Lower leg skin (tissue), 4 donors: ENCODE results near the gene AFF1. TPM values are rescaled to one million over a fixed set of nuclear protein-coding genes. Genes with fewer than 3 reads are reported as not detected.

ENCODE experiments used
- DNase-seq, 2 donors: peaks; one replicate each; pipeline ENCODE4 v3.0.0-alpha.2; 2019; ENCODE audit warnings: low spot score in 2 of 2
- H3K4me3 ChIP-seq: fragments of 200-600 bp; sonication (generic); 2 replicates; pipeline ENCODE4 v1.5.1; 2017; ENCODE audit warnings: mild to moderate bottlenecking, low read depth; ENCODE audit not compliant: poor library complexity, severe bottlenecking
- POLR2A ChIP-seq, 2 donors: fragments of 450-650 bp; IDR thresholded peaks; one replicate each; pipeline ENCODE4 v1.6.1; 2016 to 2017; ENCODE audit warnings: antibody characterized with exemption in 2 of 2, mild to moderate bottlenecking in 1 of 2, moderate library complexity in 1 of 2
- WGBS, 2 donors: methylation state at CpG; one replicate each; pipeline ENCODE4 v1.1.5; 2018; 5-methylcytosine and 5-hydroxymethylcytosine counted together
- intact Hi-C: fragments of 100-400 bp; cut with DNase I; formaldehyde crosslinking; loops from one replicate; pipeline ENCODE4 v1.15.0; 2023; ENCODE audit warnings: low total_unique reads
- total RNA-seq, 4 donors: library from RNA; depleted of rRNA; stranded (reverse); fragments of >200 nt; gene quantifications; one replicate each; pipeline ENCODE4 v1.1.0, GENCODE V29; 2016
- TF ChIP-seq, protein P1 (sequence below), 3 donors: fragments of 450-650 bp; IDR thresholded peaks; one replicate each; pipeline ENCODE4 v1.5.1; 2016; ENCODE audit warnings: antibody characterized with exemption in 3 of 3, mild to moderate bottlenecking in 3 of 3, moderate library complexity in 2 of 3

The AFF1 gene
- total RNA-seq, 4 donors from 2014 or later: 58.1 to 107 (median 71.2) TPM

DNA sequence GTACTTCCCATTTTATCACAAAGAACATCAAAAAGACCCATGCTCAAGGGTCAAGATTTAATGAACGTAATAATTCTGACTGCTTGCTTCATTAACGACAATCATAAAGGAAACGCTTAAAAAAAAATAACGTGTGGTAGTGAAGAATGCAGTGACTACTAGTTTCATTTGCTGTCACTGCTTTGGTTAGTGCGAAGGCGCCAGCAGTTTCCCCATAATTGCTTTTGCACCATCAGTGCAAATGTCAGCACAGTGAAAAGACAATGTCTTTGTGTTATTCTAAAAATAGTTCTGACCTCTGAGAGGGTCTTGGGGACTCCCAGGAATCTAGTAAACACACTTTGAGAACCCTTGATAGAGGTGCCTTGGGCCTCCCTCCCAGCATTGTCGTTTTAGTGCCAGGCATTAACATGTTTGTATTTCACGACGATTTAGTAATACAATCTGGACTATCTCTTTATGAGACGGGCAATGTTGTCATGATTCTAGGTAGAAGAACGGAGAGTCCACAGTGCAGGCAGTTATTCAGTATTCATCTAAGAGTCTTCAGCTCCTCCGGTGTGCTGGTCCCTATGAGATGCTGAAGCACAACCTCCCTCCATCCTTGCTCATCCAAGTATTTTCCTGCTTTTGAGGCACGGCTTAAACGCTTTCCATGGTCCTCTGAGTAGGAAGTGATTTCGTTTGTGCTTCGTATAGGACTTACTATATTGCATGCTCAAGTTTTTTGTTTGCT is 71.0 kb downstream of the AFF1 start:
- intact Hi-C loops: loop anchor here (5.0 kb wide), 1 partner anchor 69 kb away; the partner anchor contains the start of gene AFF1
- no peak for DNase-seq
- H3K4me3 ChIP-seq: peak overlapping the region; percentile 93
- TF ChIP-seq POLR2A (IDR thresholded peaks at IDR 0.05): no peak
- TF ChIP-seq, protein P1, sequence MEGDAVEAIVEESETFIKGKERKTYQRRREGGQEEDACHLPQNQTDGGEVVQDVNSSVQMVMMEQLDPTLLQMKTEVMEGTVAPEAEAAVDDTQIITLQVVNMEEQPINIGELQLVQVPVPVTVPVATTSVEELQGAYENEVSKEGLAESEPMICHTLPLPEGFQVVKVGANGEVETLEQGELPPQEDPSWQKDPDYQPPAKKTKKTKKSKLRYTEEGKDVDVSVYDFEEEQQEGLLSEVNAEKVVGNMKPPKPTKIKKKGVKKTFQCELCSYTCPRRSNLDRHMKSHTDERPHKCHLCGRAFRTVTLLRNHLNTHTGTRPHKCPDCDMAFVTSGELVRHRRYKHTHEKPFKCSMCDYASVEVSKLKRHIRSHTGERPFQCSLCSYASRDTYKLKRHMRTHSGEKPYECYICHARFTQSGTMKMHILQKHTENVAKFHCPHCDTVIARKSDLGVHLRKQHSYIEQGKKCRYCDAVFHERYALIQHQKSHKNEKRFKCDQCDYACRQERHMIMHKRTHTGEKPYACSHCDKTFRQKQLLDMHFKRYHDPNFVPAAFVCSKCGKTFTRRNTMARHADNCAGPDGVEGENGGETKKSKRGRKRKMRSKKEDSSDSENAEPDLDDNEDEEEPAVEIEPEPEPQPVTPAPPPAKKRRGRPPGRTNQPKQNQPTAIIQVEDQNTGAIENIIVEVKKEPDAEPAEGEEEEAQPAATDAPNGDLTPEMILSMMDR (IDR thresholded peaks at IDR 0.05): no peak
- 12 to 16% methylated on average over 16 of the region's 16 CpGs for WGBS, 2 donors

DNA sequence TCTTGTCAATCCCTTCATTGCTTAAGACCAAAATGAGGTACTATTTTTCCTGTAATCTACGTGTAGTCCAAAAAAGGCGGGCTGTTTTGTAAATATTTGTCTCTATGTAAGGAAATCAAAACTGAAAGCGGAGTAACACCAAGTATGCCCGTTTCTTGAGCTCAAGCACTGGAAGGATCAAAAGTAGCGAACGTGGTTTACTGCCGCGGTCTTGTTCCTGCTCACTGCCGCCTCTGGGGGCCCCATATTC is 71.5 kb downstream of the AFF1 start:
- H3K4me3 ChIP-seq: peak overlapping the region; percentile 93
- no peak for DNase-seq
- TF ChIP-seq, protein P1 (IDR thresholded peaks at IDR 0.05): no peak
- no peak for TF ChIP-seq POLR2A (IDR thresholded peaks at IDR 0.05)
- intact Hi-C loops: loop anchor here (5.0 kb wide), 1 partner anchor 69 kb away; the partner anchor contains the start of gene AFF1
- 0 to 1% methylated on average over 9 of the region's 9 CpGs for WGBS, 2 donors

DNA sequence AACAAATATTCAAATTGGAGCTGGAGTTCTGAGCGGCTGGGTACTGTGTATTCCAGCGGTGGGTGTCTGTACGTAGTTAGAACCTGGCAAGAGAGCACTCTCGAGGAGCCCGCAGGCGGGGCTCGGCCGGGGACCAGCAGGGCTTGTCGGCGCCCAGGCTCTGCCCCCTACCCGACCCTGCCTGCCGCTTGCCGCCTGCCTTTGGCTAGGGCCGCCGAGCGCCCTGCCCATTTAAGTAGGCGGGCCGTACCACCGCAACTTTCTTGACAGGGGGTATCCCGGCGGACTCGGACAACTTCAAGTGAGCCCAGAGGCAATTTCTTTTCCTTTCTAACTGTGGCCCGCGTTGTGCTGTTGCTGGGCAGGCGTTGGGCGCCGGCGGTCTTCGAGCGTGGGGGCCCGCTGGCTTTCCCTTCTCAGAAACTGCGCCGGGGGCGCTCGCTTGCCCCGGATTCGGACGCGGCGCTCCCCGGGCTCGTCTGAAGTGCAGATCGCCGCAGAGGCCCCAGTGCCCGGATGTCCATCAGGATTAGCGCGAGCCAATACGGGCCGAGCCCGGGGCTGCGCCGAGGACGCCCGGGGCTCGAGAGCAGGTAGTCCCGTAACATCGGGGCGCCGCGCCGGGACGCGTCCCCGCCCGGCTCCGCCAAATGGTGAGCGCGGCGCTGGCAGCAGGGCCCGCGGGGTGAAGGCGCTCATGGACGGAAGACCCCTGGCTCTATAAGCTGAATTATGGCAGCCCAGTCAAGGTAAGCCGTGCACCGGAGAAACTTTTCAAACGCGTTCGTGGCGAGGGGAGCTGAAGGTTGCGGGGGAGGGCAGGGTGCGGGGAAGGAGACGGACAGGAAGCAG is 72.1 kb downstream of the AFF1 start:
- intact Hi-C loops: loop anchor here (5.0 kb wide), 1 partner anchor 70 kb away; the partner anchor contains the start of gene AFF1
- H3K4me3 ChIP-seq: peak overlapping the region; percentile 93
- WGBS, 2 donors: 1% methylated on average over 48 to 69 of the region's 82 CpGs
- DNase-seq: peak; percentile 88 to 98
- TF ChIP-seq POLR2A (IDR thresholded peaks at IDR 0.05): peak in 1 of 2 donors; percentile 95
- TF ChIP-seq, protein P1 (IDR thresholded peaks at IDR 0.05): no peak

DNA sequence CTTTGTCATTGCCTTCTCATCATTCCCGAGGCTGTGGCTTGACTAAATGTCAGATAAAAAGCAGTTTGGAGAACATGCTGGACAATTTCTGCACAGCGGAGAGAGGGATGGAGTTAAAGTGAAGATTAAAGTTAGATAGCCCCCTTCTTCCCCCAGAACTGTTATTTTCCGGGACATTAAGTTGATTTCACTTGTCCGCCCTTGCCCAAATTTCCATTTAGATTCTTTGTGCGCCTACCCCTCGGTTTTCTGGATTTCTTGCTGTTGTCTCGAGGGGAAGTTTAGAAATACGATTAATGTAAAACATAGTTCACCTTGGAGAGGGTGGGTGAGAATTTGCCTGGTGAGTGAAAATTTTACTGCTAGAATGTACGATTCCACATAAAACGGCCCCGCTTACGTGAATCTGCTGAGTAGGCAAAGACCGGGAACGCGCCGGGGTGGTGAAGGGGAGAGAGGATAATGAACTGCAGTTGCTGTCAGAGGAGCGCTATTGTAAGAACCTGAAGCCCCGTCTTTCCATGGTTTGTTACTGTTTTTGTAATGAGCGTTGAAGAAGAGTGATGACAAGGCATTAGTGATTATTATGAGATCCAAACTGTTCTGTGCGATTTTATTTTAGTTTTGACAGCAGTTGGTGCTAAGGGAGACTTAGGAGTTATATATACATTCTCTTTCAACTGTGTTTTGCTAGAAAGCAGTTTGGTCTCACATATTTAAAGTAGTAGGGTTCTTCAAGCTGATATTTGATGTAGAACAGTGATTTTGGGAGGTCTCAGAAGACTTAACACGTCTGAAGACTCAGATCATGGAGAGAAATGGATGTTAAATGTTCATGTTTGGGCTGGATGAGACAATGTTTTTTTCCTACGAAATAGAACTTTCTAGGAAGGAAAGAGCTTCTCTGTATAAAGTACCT is 73.0 kb downstream of the AFF1 start:
- intact Hi-C loops: loop anchor here (5.0 kb wide), 1 partner anchor 70 kb away; the partner anchor contains the start of gene AFF1
- 1% methylated on average over 22 of the region's 22 CpGs for WGBS, 2 donors
- H3K4me3 ChIP-seq: peak overlapping the region; percentile 93
- DNase-seq: peak; percentile 62 to 94
- TF ChIP-seq POLR2A (IDR thresholded peaks at IDR 0.05): no peak
- TF ChIP-seq, protein P1 (IDR thresholded peaks at IDR 0.05): no peak

DNA sequence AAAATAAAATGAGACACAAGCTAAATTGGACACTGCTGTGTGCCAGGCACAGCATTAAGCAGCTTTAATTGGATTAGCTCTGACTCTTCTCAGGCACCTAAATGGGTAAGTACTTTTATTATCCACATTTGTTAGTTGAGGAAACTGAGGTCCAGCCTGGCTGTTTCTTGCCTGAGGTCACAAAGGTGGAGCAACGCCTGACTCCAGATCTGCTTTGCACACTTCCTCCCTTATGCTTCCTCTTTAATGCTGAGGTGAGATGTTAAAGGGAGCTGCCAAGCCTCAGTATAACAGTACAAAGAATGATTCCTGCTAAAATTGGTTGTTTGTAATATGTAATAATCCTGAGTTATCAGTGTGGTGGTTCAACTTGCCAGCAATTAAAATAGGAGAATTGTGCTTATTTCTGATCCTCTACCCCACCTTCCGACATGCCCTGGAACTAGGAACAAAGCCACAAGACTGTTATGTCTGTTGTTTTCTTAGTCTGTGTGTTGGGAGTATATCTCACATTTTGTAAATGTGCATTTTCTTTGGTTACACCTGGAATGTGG is 74.4 kb downstream of the AFF1 start:
- no peak overlapping the region for H3K4me3 ChIP-seq
- 35 to 42% methylated on average over 2 of the region's 2 CpGs for WGBS, 2 donors
- no peak for DNase-seq
- intact Hi-C loops: loop anchor here (5.0 kb wide), 1 partner anchor 72 kb away; the partner anchor contains the start of gene AFF1
- no peak for TF ChIP-seq POLR2A (IDR thresholded peaks at IDR 0.05)
- TF ChIP-seq, protein P1 (IDR thresholded peaks at IDR 0.05): no peak
